Stimulated activated naive B cell treated with anti-CD40 and anti-IgM and Interleukin-4, amounts not matched to agents 10 μg/mL and 1 μg/mL and 100 μg/mL, for 72 hours (primary cell): ENCODE measurements around the gene RCSD1.
"Not testable (repeated sequence)": the region's sequence is repeated elsewhere in the genome, so short reads cannot be mapped to it uniquely, and the experiment has no call there.

Experiments
- ATAC-seq, 2 donors: fragments of 150-1000 bp; cut with Tn5 transposase; replicated peaks; 2 replicates each; pipeline ENCODE4 v1.10.0; 2021; ENCODE audit warnings: moderate library complexity in 1 of 2
- DNase-seq: peaks from one replicate; pipeline ENCODE4 v3.0.0; 2021
- H3K27ac Mint-ChIP-seq: one replicate; pipeline ENCODE4 v1.8.0; 2022; ENCODE audit warnings: mild to moderate bottlenecking, mixed read lengths
- H3K27me3 Mint-ChIP-seq, 2 donors: one replicate each; pipeline ENCODE4 v1.8.0; 2022; ENCODE audit warnings: mixed read lengths in 2 of 2
- H3K36me3 Mint-ChIP-seq, 2 donors: one replicate each; pipeline ENCODE4 v1.8.0; 2022; ENCODE audit warnings: mixed read lengths in 2 of 2, mild to moderate bottlenecking in 1 of 2
- H3K4me1 Mint-ChIP-seq, 2 donors: one replicate each; pipeline ENCODE4 v1.8.0; 2022; ENCODE audit warnings: mixed read lengths in 2 of 2, mild to moderate bottlenecking in 1 of 2
- H3K4me3 Mint-ChIP-seq, 2 donors: one replicate each; pipeline ENCODE4 v1.8.0; 2022; ENCODE audit warnings: mild to moderate bottlenecking in 2 of 2, mixed read lengths in 2 of 2, moderate library complexity in 1 of 2
- H3K9me3 Mint-ChIP-seq, 2 donors: one replicate each; pipeline ENCODE4 v1.8.0; 2022; ENCODE audit warnings: mixed read lengths in 2 of 2, mild to moderate bottlenecking in 1 of 2

Gene RCSD1

DNA sequence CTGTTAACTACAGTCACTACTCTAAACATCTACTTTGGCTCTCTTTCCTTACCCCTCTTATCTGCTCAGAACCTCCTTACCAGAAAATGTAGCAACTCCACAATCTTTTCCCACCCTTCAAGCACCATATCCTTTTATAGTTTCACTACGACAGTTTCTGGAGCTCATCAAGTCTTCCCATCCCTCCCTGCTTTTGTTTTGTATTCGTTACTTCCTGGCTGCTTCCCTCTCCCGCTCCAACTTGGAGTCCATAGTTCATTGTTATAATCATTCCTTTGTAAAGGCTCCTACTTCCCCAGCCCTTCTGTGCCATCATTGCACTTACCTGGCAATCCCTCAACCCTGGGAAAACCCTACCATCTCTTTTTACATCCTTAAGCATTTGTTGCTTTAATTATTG lies 109.7 kb downstream of the RCSD1 start:
- Mint-ChIP-seq H3K4me1 (peaks cover 11 to 17% of the 10 kb centered on the region in 2 donors), H3K27ac (no peak overlapping the region), H3K9me3 (peaks cover 1 to 4% of the 10 kb centered on the region in 2 donors), H3K4me3 (no peak overlapping the region), H3K27me3 (no peaks in the 10 kb centered on the region), H3K36me3 (peaks cover 4 to 6% of the 10 kb centered on the region in 2 donors)
- ATAC-seq (no peak), DNase-seq (no peak)

DNA sequence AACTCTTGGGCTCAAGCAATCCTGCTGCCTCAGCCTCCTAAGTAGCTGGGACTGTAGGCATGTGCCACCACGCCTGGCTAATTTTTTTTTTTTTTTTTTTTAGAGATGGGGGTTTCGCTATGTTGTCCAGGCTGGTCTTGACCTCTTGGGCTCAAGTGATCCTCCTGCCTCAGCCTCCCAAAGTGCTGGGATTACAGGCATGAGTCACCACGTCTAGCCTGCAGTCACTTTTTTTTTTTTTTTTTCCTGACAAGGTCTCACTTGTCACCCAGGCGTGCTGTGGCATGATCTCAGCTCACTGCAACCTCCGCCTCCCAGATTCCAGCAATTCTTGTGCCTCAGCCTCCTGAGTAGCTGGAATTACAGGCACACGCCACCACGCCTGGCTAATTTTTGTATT lies 111.1 kb downstream of the RCSD1 start:
- not testable (repeated sequence) for H3K27ac Mint-ChIP-seq, H3K9me3 Mint-ChIP-seq, DNase-seq, H3K4me3 Mint-ChIP-seq, H3K27me3 Mint-ChIP-seq, H3K36me3 Mint-ChIP-seq, ATAC-seq
- H3K4me1 Mint-ChIP-seq, result peaks cover 13 to 20% of the 10 kb centered on the region in 2 donors

DNA sequence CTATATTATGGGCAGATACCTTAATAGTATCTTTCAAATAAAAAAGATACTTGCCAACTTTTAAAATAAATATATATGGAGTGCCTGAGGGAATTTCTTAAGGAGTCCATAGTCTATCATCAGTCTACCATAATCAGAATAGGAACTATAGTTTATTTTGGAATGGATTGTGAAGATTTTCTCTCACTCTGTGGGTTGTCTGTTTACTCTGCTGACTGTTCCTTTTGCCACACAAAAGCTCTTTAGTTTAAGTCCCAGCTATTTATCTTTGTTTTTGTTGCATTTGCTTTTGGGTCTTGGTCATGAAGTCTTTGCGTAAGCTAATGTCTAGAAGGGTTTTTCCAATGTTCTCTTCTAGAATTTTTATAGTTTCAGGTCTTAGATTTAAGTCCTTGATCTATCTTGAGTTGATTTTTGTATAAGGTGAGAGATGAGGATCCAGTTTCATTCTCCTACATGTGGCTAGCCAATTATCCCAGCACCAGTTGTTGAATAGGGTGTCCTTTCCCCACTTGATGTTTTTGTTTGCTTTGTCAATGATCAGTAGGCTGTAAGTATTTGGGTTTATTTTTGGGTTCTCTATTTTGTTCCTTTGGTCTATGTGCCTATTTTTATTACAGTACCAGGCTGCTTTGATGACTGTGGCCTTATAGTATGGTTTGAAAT lies 112.5 kb downstream of the RCSD1 start:
- not testable (repeated sequence) for ATAC-seq, H3K4me3 Mint-ChIP-seq, H3K27me3 Mint-ChIP-seq, H3K9me3 Mint-ChIP-seq, DNase-seq, H3K27ac Mint-ChIP-seq, H3K36me3 Mint-ChIP-seq
- peaks cover 23 to 35% of the 10 kb centered on the region in 2 donors for H3K4me1 Mint-ChIP-seq

DNA sequence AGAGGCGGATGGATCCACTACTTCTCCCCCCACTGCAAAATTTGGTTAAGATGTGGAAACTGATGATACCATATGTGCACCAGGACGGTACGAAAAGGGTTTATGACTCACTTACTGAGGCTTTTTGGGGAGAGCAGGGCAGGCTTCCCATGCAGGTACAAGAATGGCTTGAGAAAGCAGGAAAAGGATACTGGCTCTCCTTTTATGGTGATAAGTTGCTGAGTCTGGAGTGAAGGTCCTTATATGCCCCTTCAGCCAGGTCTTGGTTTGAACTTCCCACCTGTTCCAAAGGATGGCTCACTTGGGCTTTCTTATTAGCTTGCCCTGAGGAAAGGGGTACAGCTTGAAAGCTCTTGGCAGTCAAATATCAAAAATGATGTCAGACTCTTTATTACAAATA lies 114.9 kb downstream of the RCSD1 start:
- Mint-ChIP-seq H3K36me3 (no peaks in the 10 kb centered on the region), H3K4me1 (peaks cover 24 to 52% of the 10 kb centered on the region in 2 donors), H3K27me3 (no peaks in the 10 kb centered on the region), H3K27ac (no peak overlapping the region), H3K9me3 (no peaks in the 10 kb centered on the region), H3K4me3 (no peak overlapping the region)
- no peak for DNase-seq
- ATAC-seq, result no peak

GRCh38 chr1:167746013-167746672 lies 116.1 kb downstream of the RCSD1 start:
- ATAC-seq (no peak), DNase-seq (no peak)
- H3K4me3 Mint-ChIP-seq, result no peak overlapping the region
- no peaks in the 10 kb centered on the region for H3K36me3 Mint-ChIP-seq
- no peak overlapping the region for H3K27ac Mint-ChIP-seq
- H3K4me1 Mint-ChIP-seq, result peaks cover 23 to 52% of the 10 kb centered on the region in 2 donors
- no peaks in the 10 kb centered on the region for H3K27me3 Mint-ChIP-seq
- no peaks in the 10 kb centered on the region for H3K9me3 Mint-ChIP-seq

- H3K27me3 Mint-ChIP-seq, result no peaks in the 10 kb centered on the region
- H3K27ac Mint-ChIP-seq, result peak overlapping the region; percentile 62
- ATAC-seq (no peak), DNase-seq (no peak)
- H3K9me3 Mint-ChIP-seq, result no peaks in the 10 kb centered on the region
- no peak overlapping the region for H3K4me3 Mint-ChIP-seq
- peaks cover 26 to 56% of the 10 kb centered on the region in 2 donors for H3K4me1 Mint-ChIP-seq
- no peaks in the 10 kb centered on the region for H3K36me3 Mint-ChIP-seq
Measured at GRCh38 chr1:167746988-167747655, 117.1 kb downstream of the RCSD1 start.

GRCh38 chr1:167747988-167748387 lies 118.0 kb downstream of the RCSD1 start:
- H3K27ac Mint-ChIP-seq, result no peak overlapping the region
- H3K27me3 Mint-ChIP-seq, result no peaks in the 10 kb centered on the region
- DNase-seq (no peak), ATAC-seq (no peak)
- no peaks in the 10 kb centered on the region for H3K9me3 Mint-ChIP-seq
- no peaks in the 10 kb centered on the region for H3K36me3 Mint-ChIP-seq
- no peak overlapping the region for H3K4me3 Mint-ChIP-seq
- H3K4me1 Mint-ChIP-seq, result peaks cover 27 to 57% of the 10 kb centered on the region in 2 donors

- Mint-ChIP-seq H3K27ac (peak overlapping the region; percentile 37), H3K4me1 (peaks cover 27 to 57% of the 10 kb centered on the region in 2 donors), H3K9me3 (no peaks in the 10 kb centered on the region), H3K27me3 (no peaks in the 10 kb centered on the region), H3K4me3 (no peak overlapping the region), H3K36me3 (no peaks in the 10 kb centered on the region)
- DNase-seq, result no peak
- no peak for ATAC-seq
Measured at GRCh38 chr1:167748906-167749305, 118.9 kb downstream of the RCSD1 start.

DNA sequence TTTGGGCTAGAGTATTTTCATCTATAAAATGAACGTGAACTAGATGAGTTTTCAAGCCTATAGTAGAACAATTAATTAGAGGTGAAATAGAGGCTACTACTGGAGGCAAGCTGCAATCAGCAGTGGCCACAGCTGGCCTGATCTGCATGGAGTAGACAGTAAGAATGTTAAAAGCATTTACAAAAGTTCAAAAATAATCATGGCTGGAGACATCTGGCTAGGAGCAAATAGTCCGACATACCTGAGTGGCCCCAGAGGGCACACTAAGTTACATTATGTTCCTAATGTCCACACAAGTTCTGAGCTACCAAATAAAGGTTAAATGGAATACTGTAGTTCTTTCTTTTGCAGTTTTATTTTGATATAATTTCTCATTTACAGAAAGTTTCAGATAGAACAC lies 119.7 kb downstream of the RCSD1 start:
- Mint-ChIP-seq H3K4me1 (peaks cover 28 to 64% of the 10 kb centered on the region in 2 donors), H3K9me3 (no peaks in the 10 kb centered on the region), H3K27ac (no peak overlapping the region), H3K4me3 (no peak overlapping the region), H3K36me3 (no peaks in the 10 kb centered on the region), H3K27me3 (no peaks in the 10 kb centered on the region)
- DNase-seq (no peak), ATAC-seq (no peak)

GRCh38 chr1:167750641-167751040 lies 120.6 kb downstream of the RCSD1 start:
- H3K4me3 Mint-ChIP-seq, result no peak overlapping the region
- H3K36me3 Mint-ChIP-seq, result no peaks in the 10 kb centered on the region
- H3K27me3 Mint-ChIP-seq, result no peaks in the 10 kb centered on the region
- peaks cover 30 to 64% of the 10 kb centered on the region in 2 donors for H3K4me1 Mint-ChIP-seq
- ATAC-seq (no peak), DNase-seq (no peak)
- no peak overlapping the region for H3K27ac Mint-ChIP-seq
- no peaks in the 10 kb centered on the region for H3K9me3 Mint-ChIP-seq

DNA sequence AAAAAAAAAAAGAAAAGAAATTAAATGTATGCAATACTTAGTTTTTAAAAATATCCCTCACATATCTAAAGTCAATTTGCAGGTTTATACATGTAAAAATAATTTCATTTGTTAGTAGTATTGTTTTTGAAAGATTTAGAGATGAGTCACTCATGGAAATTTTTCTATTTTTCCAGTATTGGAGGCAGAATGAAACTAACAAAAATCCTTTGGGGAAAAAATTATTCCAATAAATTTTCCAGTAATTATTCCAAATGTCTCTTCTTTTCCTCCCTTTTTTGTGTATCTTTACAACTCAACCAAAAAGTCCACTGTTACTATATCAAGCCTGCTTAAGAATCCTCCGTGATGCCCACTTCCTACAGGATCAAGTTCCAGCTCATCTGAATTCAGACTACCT lies 121.6 kb downstream of the RCSD1 start:
- Mint-ChIP-seq H3K27me3 (no peaks in the 10 kb centered on the region), H3K36me3 (no peaks in the 10 kb centered on the region), H3K4me1 (peaks cover 28 to 58% of the 10 kb centered on the region in 2 donors), H3K4me3 (no peak overlapping the region), H3K9me3 (no peaks in the 10 kb centered on the region), H3K27ac (no peak overlapping the region)
- no peak for DNase-seq
- ATAC-seq, result no peak

DNA sequence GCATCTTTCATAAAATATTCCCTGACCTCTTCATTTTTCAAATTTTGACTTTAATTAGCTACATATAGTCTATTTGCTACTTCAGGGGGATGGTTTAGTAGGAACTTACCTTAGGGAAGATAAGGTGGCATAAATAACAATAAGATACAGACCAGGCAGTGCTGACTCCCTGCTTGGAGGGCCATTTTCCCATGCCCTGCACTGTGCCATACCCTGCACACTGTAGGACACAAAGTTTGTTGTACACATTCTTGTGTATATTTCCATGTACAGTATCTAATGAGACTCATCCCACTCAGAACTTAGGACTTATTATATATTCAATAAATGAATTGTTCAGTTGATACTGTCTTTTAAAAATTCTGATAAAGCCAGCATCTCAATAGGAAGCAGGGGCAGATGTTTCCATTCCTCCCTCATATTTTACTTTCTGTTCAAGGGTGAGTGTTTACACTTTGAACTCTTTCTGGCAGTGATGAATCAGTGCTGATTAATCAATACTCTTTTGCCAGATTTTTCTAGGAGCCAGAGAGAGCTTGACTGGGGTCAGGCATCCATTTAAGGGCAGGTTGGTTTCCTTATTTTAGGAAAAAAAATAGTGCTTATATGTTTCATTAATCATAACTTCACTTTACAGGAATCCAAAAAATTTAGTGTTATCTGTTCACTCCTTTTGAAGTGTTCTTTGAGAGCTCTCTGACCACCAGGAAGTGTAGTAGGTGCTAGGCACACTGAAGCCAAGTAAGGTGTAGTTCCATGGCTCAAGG lies 122.4 kb downstream of the RCSD1 start:
- no peak for DNase-seq
- no peaks in the 10 kb centered on the region for H3K9me3 Mint-ChIP-seq
- H3K36me3 Mint-ChIP-seq, result no peaks in the 10 kb centered on the region
- peak overlapping the region; percentile 59 for H3K27ac Mint-ChIP-seq
- H3K4me1 Mint-ChIP-seq, result peaks cover 28 to 58% of the 10 kb centered on the region in 2 donors
- no peaks in the 10 kb centered on the region for H3K27me3 Mint-ChIP-seq
- ATAC-seq, result peak in 1 of 2 donors; percentile 24
- peak overlapping the region; percentile 72 to 77 for H3K4me3 Mint-ChIP-seq

DNA sequence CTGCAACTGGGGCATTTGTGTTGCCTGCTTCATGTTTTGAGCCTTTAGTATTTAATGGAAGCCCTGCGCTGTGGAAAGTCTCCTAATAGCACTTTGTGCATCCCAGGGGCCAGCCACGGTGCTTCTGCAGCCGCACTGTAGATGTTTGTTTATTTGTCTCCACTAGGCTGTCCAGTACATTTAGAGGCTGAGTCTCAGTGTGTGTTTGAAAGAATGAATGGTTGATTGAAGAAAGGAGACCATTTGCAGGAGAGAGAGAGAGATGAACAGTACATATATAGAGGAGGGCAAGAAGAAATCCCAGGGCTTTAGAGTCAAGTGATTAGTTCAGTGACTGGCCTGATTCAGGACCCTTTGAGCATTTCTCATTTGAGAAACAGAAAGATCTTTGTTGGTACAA lies 125.6 kb downstream of the RCSD1 start:
- DNase-seq (no peak), ATAC-seq (no peak)
- no peak overlapping the region for H3K27ac Mint-ChIP-seq
- H3K4me3 Mint-ChIP-seq, result no peak overlapping the region
- peaks cover 0 to 4% of the 10 kb centered on the region in 2 donors for H3K36me3 Mint-ChIP-seq
- no peaks in the 10 kb centered on the region for H3K9me3 Mint-ChIP-seq
- peaks cover 28 to 46% of the 10 kb centered on the region in 2 donors for H3K4me1 Mint-ChIP-seq
- H3K27me3 Mint-ChIP-seq, result no peaks in the 10 kb centered on the region
